ENCODE measurements around the gene DFFB. TPM values are rescaled to one million over a fixed set of nuclear protein-coding genes. Genes with fewer than 3 reads are reported as not detected.

Gene DFFB
- total and polyA plus RNA-seq, 2 of the 4 experiments (the other 2 are of a cell fraction) = 6.5 to 7.3 TPM

DNA sequence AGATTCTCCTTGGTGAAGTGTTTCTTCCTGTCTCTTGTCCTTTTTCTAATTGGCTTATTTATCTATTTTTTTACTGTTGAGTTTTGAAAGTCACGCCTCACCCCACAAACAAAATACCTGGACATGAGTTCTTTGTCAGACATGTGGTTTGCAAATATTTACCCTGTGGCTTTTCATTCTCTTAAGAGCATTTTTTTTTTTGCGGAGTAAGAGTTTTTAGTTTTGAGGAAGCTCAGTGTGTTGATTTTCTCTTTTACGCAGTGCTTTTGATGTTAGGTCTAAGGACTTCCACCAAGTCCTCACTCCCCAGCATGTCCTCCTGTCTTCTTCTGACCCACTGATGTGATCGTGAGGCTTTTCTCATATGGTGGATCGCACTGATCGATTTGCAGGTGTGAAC, 7.6 kb downstream of the DFFB start:
- Histone ChIP-seq H3K9me1 (ENCODE audit: insufficient read depth, low read length) (peaks cover 5% of the 10 kb centered on the region), H2BK20ac (ENCODE audit: low read depth, low read length) (no peak overlapping the region), H3K27ac (ENCODE audit: insufficient read depth, low read length) (no peak overlapping the region), H3K36me3 (ENCODE audit: control insufficient read depth, insufficient read depth, low read length) (peaks cover 13% of the 10 kb centered on the region), H3K4me3 (ENCODE audit: insufficient read depth, low read depth, low read length) (no peak overlapping the region), H4K20me1 (ENCODE audit: insufficient read depth, low read length) (no peaks in the 10 kb centered on the region; the same call in 1 of the 2 replicates), H3K4ac (ENCODE audit: low read depth, low read length) (no peak overlapping the region), H3K23ac (ENCODE audit: low read depth, low read length) (no peak overlapping the region), H2AK9ac (replicated peaks; ENCODE audit: low read depth, low read length, poor library complexity) (no peak overlapping the region), H2BK15ac (ENCODE audit: low read depth, low read length) (no peak overlapping the region), H4K5ac (ENCODE audit: low read depth, low read length) (no peak overlapping the region), H3K9me3 (ENCODE audit: control insufficient read depth, insufficient read depth, low read length) (no peaks in the 10 kb centered on the region), H3K27me3 (ENCODE audit: control insufficient read depth, insufficient read depth, low read length) (no peaks in the 10 kb centered on the region), H4K8ac (ENCODE audit: low read depth in 2 of 2, low read length in 2 of 2) (no peak overlapping the region), H3K4me1 (ENCODE audit: control insufficient read depth, insufficient read depth, low read length) (no peaks in the 10 kb centered on the region), H3K79me1 (ENCODE audit: low read depth in 1 of 2, low read length in 2 of 2) (peaks cover 0 to 2% of the 10 kb centered on the region in 2 experiments; a peak in 3 of 4 replicates), H3K14ac (replicated peaks; ENCODE audit: low read depth, low read length) (no peak overlapping the region), H3K9ac (ENCODE audit: low read depth, low read length) (no peak overlapping the region), H2AFZ (replicated peaks; ENCODE audit: low read length, poor library complexity) (no peak overlapping the region), H3K4me2 (ENCODE audit: low read depth, low read length) (no peak overlapping the region), H3K18ac (ENCODE audit: low read depth, low read length) (no peak overlapping the region), H4K91ac (ENCODE audit: insufficient read depth, low read depth, low read length) (no peak overlapping the region), H2BK5ac (ENCODE audit: low read depth, low read length, poor library complexity, severe bottlenecking) (no peak overlapping the region), H3K56ac (ENCODE audit: extremely low read depth, insufficient read depth, low read length) (no peak overlapping the region), H2AK5ac (ENCODE audit: low read depth, low read length) (no peak overlapping the region), H2BK120ac (ENCODE audit: low read depth, low read length) (no peak overlapping the region)
- no peak for DNase-seq
- ATAC-seq (ENCODE audit: low read depth) = no peak
- intact Hi-C loops (cut with micrococcal nuclease) (no loop called here), in situ Hi-C loops (cut with MboI; ENCODE audit: low sequenced_read_pairs) (no loop called here), dilution Hi-C loops (cut with HindIII; ENCODE audit: low sequenced_read_pairs, unreplicated experiment) (no loop called here)
- BruUV-seq (replicated peaks) = no TSS peak
- no CpG with 5 or more reads among the region's 6 CpGs for WGBS, 2 experiments (ENCODE audit: extremely low coverage in 2 of 2, insufficient read length in 1 of 2)
- POLR2A ChIA-PET (ENCODE audit: unreplicated experiment) = no interaction called here
- TF ChIP-seq MAZ (IDR thresholded peaks at IDR 0.05; ENCODE audit: borderline replicate concordance, low read depth, low read length) = no peak
- TF ChIP-seq FOS (IDR thresholded peaks at IDR 0.05; ENCODE audit: low read depth, low read length) = no peak
- CTCF ChIA-PET = no interaction called here
